ENCODE measurements around the gene C14orf93.

Gene C14orf93

GRCh38 chr14:22998329-22999012 is 11.5 kb downstream of the C14orf93 start:
- no peak overlapping the region for H3K4me3 ChIP-seq (replicated peaks in 1 of 2; ENCODE audit: low read depth in 2 of 2, low read length in 2 of 2)
- TF ChIP-seq CTCF (IDR thresholded peaks at IDR 0.05; ENCODE audit: low read depth, low read length), result no peak
- DNase-seq (ENCODE audit: low read depth in 2 of 2), result no peak

- no peak for DNase-seq (ENCODE audit: low read depth in 2 of 2)
- H3K4me3 ChIP-seq (replicated peaks in 1 of 2; ENCODE audit: low read depth in 2 of 2, low read length in 2 of 2), result no peak overlapping the region
- TF ChIP-seq CTCF (IDR thresholded peaks at IDR 0.05; ENCODE audit: low read depth, low read length), result no peak
Measured at GRCh38 chr14:22997676-22998323, 12.1 kb downstream of the C14orf93 start.

- H3K4me3 ChIP-seq (replicated peaks in 1 of 2; ENCODE audit: low read depth in 2 of 2, low read length in 2 of 2), result no peak overlapping the region
- no peak for DNase-seq (ENCODE audit: low read depth in 2 of 2)
- TF ChIP-seq CTCF (IDR thresholded peaks at IDR 0.05; ENCODE audit: low read depth, low read length), result no peak
Measured at GRCh38 chr14:22996768-22997654, 12.9 kb downstream of the C14orf93 start.

- H3K4me3 ChIP-seq (replicated peaks in 1 of 2; ENCODE audit: low read depth in 2 of 2, low read length in 2 of 2), result no peak overlapping the region
- TF ChIP-seq CTCF (IDR thresholded peaks at IDR 0.05; ENCODE audit: low read depth, low read length), result no peak
- no peak for DNase-seq (ENCODE audit: low read depth in 2 of 2)
Measured at GRCh38 chr14:22995889-22996625, 13.9 kb downstream of the C14orf93 start.

GRCh38 chr14:22994762-22995275 is 15.1 kb downstream of the C14orf93 start:
- no peak overlapping the region for H3K4me3 ChIP-seq (replicated peaks in 1 of 2; ENCODE audit: low read depth in 2 of 2, low read length in 2 of 2)
- peak; percentile 53 for TF ChIP-seq CTCF (IDR thresholded peaks at IDR 0.05; ENCODE audit: low read depth, low read length)
- peak; percentile 67 to 71 for DNase-seq (ENCODE audit: low read depth in 2 of 2)

GRCh38 chr14:22993517-22993916 is 16.4 kb downstream of the C14orf93 start:
- TF ChIP-seq CTCF (IDR thresholded peaks at IDR 0.05; ENCODE audit: low read depth, low read length), result no peak
- H3K4me3 ChIP-seq (replicated peaks in 1 of 2; ENCODE audit: low read depth in 2 of 2, low read length in 2 of 2), result no peak overlapping the region
- no peak for DNase-seq (ENCODE audit: low read depth in 2 of 2)

All from cardiac fibroblast (primary cell).